NCI-H748 treated with DMSO at 0.1 percent for 48 hours (cell line): ENCODE data around the gene NOP56.

ENCODE experiments used
- DNase-seq: peaks from one replicate; lab custom pipeline; 2025; lab: John Stamatoyannopoulos, UW

Gene NOP56

GRCh38 chr20:2651772-2652723, at the start of gene NOP56:
NOP56 (plus strand) TSS chr20:2652632; CDS start chr20:2652661, 29 bp downstream.
- peak; percentile 89 for DNase-seq

GRCh38 chr20:2602746-2603145, 49.7 kb upstream of the NOP56 start:
- no peak for DNase-seq

- DNase-seq, result peak; percentile 35
Observed at GRCh38 chr20:2603816-2604505, 48.5 kb upstream of the NOP56 start.

- DNase-seq, result no peak
Observed at GRCh38 chr20:2604506-2604835, 48.0 kb upstream of the NOP56 start.

GRCh38 chr20:2606507-2607006, 45.9 kb upstream of the NOP56 start:
- DNase-seq, result no peak

GRCh38 chr20:2610326-2610725, 42.1 kb upstream of the NOP56 start:
- no peak for DNase-seq

GRCh38 chr20:2610941-2611720, 41.3 kb upstream of the NOP56 start:
- DNase-seq, result no peak

GRCh38 chr20:2612073-2612472, 40.4 kb upstream of the NOP56 start:
- no peak for DNase-seq

- no peak for DNase-seq
Observed at GRCh38 chr20:2616634-2617033, 35.8 kb upstream of the NOP56 start.

- no peak for DNase-seq
Observed at GRCh38 chr20:2617099-2617714, 35.2 kb upstream of the NOP56 start.

GRCh38 chr20:2618815-2619214, 33.6 kb upstream of the NOP56 start:
- no peak for DNase-seq

GRCh38 chr20:2619337-2619736, 33.1 kb upstream of the NOP56 start:
- no peak for DNase-seq

GRCh38 chr20:2619961-2620595, 32.4 kb upstream of the NOP56 start:
- no peak for DNase-seq

GRCh38 chr20:2624190-2624589, 28.2 kb upstream of the NOP56 start:
- DNase-seq, result no peak

GRCh38 chr20:2625062-2625461, 27.4 kb upstream of the NOP56 start:
- no peak for DNase-seq

- no peak for DNase-seq
Observed at GRCh38 chr20:2626853-2627541, 25.4 kb upstream of the NOP56 start.

- no peak for DNase-seq
Observed at GRCh38 chr20:2631228-2631627, 21.2 kb upstream of the NOP56 start.

GRCh38 chr20:2633381-2633780, 19.1 kb upstream of the NOP56 start:
- no peak for DNase-seq

- DNase-seq, result no peak
Observed at GRCh38 chr20:2637246-2637645, 15.2 kb upstream of the NOP56 start.

GRCh38 chr20:2640260-2640659, 12.2 kb upstream of the NOP56 start:
- DNase-seq, result no peak

GRCh38 chr20:2640899-2641298, 11.5 kb upstream of the NOP56 start:
- DNase-seq, result no peak
